Measurements from ENCODE around the gene IQSEC3. TPM values are rescaled to one million over a fixed set of nuclear protein-coding genes. Genes with fewer than 3 reads are reported as not detected.
A peak's percentile ranks its signal among the peaks of the same experiment; 100 is the strongest.

Gene IQSEC3
- total and polyA plus RNA-seq, 2 donors from 2014 or later: 1.4 to 6.9 TPM

DNA sequence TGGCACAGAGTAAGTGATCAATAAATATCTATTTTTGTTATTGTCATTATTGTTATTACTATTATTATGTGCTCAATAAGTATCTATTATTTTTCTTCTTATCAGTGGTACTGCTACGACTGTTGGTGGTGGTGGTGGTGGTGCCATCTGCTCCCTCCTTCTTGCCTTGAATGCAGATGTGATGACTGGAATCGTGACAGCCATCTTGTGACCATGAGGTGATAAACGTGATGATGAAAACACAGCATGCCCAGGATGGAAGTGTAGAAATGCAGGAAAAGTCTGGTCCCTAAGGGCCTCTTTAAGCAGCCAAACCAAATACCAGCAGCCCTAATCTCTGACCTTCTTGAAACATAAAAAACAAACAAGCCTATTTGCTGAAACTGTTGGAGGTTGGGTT, 125.0 kb downstream of the IQSEC3 start:
- H3K4me1 ChIP-seq (ENCODE audit: control insufficient read depth in 2 of 3, insufficient read depth in 2 of 3, low read depth in 1 of 3, low read length in 3 of 3): peaks cover 0 to 4% (median 0%) of the 10 kb centered on the region in 3 donors
- H3K9me3 ChIP-seq (ENCODE audit: control insufficient read depth in 2 of 3, insufficient read depth in 1 of 3, low read length in 3 of 3): no peaks in the 10 kb centered on the region
- no peak overlapping the region for H3K9ac ChIP-seq (ENCODE audit: low read length in 3 of 3)
- H3K27ac ChIP-seq (ENCODE audit: low read depth in 2 of 2, low read length in 2 of 2): no peak overlapping the region
- H3K36me3 ChIP-seq (ENCODE audit: control insufficient read depth in 2 of 3, insufficient read depth in 3 of 3, low read length in 3 of 3): peaks cover 0 to 16% (median 5%) of the 10 kb centered on the region in 3 donors
- TF ChIP-seq, protein P1, sequence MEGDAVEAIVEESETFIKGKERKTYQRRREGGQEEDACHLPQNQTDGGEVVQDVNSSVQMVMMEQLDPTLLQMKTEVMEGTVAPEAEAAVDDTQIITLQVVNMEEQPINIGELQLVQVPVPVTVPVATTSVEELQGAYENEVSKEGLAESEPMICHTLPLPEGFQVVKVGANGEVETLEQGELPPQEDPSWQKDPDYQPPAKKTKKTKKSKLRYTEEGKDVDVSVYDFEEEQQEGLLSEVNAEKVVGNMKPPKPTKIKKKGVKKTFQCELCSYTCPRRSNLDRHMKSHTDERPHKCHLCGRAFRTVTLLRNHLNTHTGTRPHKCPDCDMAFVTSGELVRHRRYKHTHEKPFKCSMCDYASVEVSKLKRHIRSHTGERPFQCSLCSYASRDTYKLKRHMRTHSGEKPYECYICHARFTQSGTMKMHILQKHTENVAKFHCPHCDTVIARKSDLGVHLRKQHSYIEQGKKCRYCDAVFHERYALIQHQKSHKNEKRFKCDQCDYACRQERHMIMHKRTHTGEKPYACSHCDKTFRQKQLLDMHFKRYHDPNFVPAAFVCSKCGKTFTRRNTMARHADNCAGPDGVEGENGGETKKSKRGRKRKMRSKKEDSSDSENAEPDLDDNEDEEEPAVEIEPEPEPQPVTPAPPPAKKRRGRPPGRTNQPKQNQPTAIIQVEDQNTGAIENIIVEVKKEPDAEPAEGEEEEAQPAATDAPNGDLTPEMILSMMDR (IDR thresholded peaks at IDR 0.05; ENCODE audit: borderline replicate concordance, extremely low read depth, insufficient read depth): no peak
- FAIRE-seq (no peak), DNase-seq (no peak)
- intact Hi-C loops (cut with DNase I): no loop called here
- no peaks in the 10 kb centered on the region for H3K27me3 ChIP-seq (ENCODE audit: control insufficient read depth, insufficient read depth, low read length)
- H3K4me3 ChIP-seq (ENCODE audit: low read length in 3 of 3): no peak overlapping the region

DNA sequence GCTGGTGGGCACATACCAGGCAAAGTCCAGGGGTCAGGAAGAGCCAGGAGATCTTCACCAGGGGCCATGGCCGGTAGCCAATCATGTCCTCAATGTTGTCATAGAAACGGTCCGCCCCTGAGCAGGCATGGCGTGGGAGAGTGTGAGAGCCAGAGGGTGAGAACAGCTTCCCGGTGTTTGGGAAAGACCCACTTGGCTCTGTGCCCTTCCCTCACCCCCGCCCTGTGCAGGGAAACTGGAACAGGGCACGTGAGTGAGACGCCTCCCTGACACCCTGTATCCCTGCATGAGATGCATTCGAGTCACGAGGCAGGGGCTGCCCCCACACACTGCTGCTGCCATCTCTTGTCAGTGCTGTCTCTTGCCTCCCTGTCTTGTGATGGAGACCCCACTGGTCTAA, 126.7 kb downstream of the IQSEC3 start:
- H3K4me3 ChIP-seq (ENCODE audit: low read length in 3 of 3): no peak overlapping the region
- peaks cover 0 to 4% (median 0%) of the 10 kb centered on the region in 3 donors for H3K4me1 ChIP-seq (ENCODE audit: control insufficient read depth in 2 of 3, insufficient read depth in 2 of 3, low read depth in 1 of 3, low read length in 3 of 3)
- DNase-seq (peak in 1 of 5 donors; percentile 55), FAIRE-seq (no peak)
- H3K27me3 ChIP-seq (ENCODE audit: control insufficient read depth, insufficient read depth, low read length): no peaks in the 10 kb centered on the region
- H3K36me3 ChIP-seq (ENCODE audit: control insufficient read depth in 2 of 3, insufficient read depth in 3 of 3, low read length in 3 of 3): peaks cover 0 to 17% (median 7%) of the 10 kb centered on the region in 3 donors
- no peaks in the 10 kb centered on the region for H3K9me3 ChIP-seq (ENCODE audit: control insufficient read depth in 2 of 3, insufficient read depth in 1 of 3, low read length in 3 of 3)
- TF ChIP-seq, protein P1 (IDR thresholded peaks at IDR 0.05; ENCODE audit: borderline replicate concordance, extremely low read depth, insufficient read depth): no peak
- H3K9ac ChIP-seq (ENCODE audit: low read length in 3 of 3): no peak overlapping the region
- intact Hi-C loops (cut with DNase I): no loop called here
- no peak overlapping the region for H3K27ac ChIP-seq (ENCODE audit: low read depth in 2 of 2, low read length in 2 of 2)

DNA sequence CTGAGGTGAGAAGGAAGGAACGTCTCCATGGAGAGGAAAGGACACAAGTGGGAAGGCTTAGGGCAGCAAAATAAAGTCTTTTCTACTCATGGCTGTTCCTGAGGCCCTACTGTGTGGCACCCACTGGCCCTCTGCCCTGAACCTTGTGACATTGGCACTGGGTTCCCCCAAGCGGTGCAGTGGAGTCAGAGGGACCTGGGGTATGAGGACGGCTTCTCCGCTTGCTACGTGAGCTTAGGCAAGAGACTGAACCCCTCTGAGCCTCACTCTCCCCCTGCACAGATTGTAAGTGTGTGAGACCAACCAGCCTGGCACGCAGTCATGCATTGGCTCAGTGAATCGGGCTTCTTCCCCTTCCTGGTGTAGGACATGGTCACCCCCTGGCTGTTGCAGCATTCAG, 127.7 kb downstream of the IQSEC3 start:
- TF ChIP-seq, protein P1 (IDR thresholded peaks at IDR 0.05; ENCODE audit: borderline replicate concordance, extremely low read depth, insufficient read depth): no peak
- DNase-seq (no peak), FAIRE-seq (no peak)
- Histone ChIP-seq H3K36me3 (ENCODE audit: control insufficient read depth in 2 of 3, insufficient read depth in 3 of 3, low read length in 3 of 3) (peaks cover 0 to 17% (median 7%) of the 10 kb centered on the region in 3 donors), H3K4me3 (ENCODE audit: low read length in 3 of 3) (no peak overlapping the region), H3K9me3 (ENCODE audit: control insufficient read depth in 2 of 3, insufficient read depth in 1 of 3, low read length in 3 of 3) (no peaks in the 10 kb centered on the region), H3K27me3 (ENCODE audit: control insufficient read depth, insufficient read depth, low read length) (no peaks in the 10 kb centered on the region), H3K9ac (ENCODE audit: low read length in 3 of 3) (no peak overlapping the region), H3K4me1 (ENCODE audit: control insufficient read depth in 2 of 3, insufficient read depth in 2 of 3, low read depth in 1 of 3, low read length in 3 of 3) (peaks cover 0 to 3% (median 0%) of the 10 kb centered on the region in 3 donors), H3K27ac (ENCODE audit: low read depth in 2 of 2, low read length in 2 of 2) (no peak overlapping the region)
- intact Hi-C loops (cut with DNase I): no loop called here

DNA sequence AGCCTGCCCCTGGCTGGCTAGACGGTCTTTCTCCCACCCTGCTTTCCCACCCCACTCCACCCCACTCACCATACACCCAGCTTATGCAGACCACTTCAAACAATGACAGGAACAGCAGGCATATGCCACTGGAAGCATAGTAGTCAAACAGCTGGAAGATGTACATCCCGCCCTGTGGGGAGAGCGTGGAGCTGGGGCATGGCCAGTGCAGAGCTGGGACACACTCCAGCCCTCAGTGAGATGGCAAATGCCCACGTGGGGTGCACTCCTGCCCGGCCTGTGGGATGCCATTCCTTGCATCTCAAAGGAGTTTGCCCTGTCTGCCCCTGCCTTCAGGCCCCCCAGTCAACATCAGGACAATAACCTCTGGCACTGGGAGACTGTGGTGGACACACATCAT, 128.6 kb downstream of the IQSEC3 start:
- H3K9me3 ChIP-seq (ENCODE audit: control insufficient read depth in 2 of 3, insufficient read depth in 1 of 3, low read length in 3 of 3): no peaks in the 10 kb centered on the region
- peaks cover 0 to 3% (median 0%) of the 10 kb centered on the region in 3 donors for H3K4me1 ChIP-seq (ENCODE audit: control insufficient read depth in 2 of 3, insufficient read depth in 2 of 3, low read depth in 1 of 3, low read length in 3 of 3)
- DNase-seq: no peak
- no peak overlapping the region for H3K9ac ChIP-seq (ENCODE audit: low read length in 3 of 3)
- TF ChIP-seq, protein P1 (IDR thresholded peaks at IDR 0.05; ENCODE audit: borderline replicate concordance, extremely low read depth, insufficient read depth): no peak
- H3K27ac ChIP-seq (ENCODE audit: low read depth in 2 of 2, low read length in 2 of 2): no peak overlapping the region
- H3K4me3 ChIP-seq (ENCODE audit: low read length in 3 of 3): no peak overlapping the region
- intact Hi-C loops (cut with DNase I): no loop called here
- H3K27me3 ChIP-seq (ENCODE audit: control insufficient read depth, insufficient read depth, low read length): no peaks in the 10 kb centered on the region
- no peak for FAIRE-seq
- H3K36me3 ChIP-seq (ENCODE audit: control insufficient read depth in 2 of 3, insufficient read depth in 3 of 3, low read length in 3 of 3): peaks cover 0 to 23% (median 7%) of the 10 kb centered on the region in 3 donors

All from kidney (tissue), 14 donors.